CD4-positive, alpha-beta T cell treated with Interleukin-4 for 4 hours (primary cell): ENCODE data around the gene SLCO2A1.
"Not testable (repeated sequence)": the region's sequence is repeated elsewhere in the genome, so short reads cannot be mapped to it uniquely, and the experiment has no call there.

Experiments
- DNase-seq: peaks from one replicate; pipeline ENCODE4 v3.0.0-alpha.2; 2020

SLCO2A1 gene

GRCh38 chr3:134029734-134030378, at the start of gene SLCO2A1:
TSS of gene SLCO2A1 (minus strand) at chr3:134029925. CDS start at chr3:134029802, 123 bp downstream.
- no peak for DNase-seq

- no peak for DNase-seq
Observed at GRCh38 chr3:134079111-134079547, 49.4 kb upstream of the SLCO2A1 start.

DNA sequence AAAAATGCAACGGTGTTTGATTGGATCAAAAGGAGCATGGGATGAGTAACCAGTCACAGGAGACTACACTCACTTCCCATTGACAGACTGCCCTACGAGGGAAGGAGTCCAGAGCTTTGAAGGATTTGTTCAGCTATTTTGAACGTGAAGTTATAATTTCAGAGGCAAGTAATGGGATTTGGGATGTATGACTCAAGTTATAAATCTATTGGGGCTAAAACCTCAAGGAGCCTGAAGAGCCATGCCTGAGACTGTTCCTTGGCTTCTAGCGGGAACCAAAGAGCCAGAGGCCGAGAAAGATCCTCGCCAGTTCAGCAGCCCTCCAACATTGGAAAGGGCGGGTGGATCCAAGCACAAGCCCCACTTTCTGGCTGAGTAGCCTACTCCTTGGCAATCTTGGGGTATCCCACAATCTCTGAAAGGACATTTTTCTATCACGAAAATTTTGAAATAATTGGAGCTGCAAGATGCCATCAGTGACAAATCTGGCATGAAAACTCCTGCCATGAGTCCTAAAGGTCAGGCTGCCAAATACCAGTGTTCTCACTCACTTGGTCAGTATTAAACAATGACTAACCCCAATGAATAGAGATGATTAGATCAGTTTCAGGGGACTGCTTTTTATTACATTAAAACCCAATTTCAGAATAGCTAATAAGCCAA, 48.6 kb upstream of the SLCO2A1 start:
- no peak for DNase-seq

DNA sequence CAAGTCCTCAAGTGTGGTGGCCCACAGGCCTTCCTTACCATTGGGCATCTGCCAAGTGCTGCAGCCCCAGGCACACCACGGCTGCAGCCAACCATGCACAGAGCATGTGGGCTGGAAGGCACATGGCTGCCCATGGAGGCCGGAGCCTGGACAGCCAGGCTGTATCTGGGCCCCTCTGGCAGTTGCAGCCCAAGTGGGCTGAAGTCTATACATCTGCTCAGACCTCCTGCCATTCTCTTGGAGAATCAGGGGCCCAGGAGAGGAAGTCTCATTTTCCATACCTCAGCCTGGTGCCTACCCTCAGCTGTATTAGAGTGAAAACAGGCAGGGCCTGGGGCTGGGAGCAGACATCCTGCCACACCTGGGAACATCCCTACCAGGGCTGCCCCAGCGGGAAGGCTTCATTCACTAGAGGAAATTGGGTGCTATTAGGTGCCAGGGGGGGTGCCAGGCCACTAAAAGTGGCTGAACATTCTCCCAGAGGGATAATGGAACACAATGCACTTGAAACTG, 48.0 kb upstream of the SLCO2A1 start:
- no peak for DNase-seq

DNA sequence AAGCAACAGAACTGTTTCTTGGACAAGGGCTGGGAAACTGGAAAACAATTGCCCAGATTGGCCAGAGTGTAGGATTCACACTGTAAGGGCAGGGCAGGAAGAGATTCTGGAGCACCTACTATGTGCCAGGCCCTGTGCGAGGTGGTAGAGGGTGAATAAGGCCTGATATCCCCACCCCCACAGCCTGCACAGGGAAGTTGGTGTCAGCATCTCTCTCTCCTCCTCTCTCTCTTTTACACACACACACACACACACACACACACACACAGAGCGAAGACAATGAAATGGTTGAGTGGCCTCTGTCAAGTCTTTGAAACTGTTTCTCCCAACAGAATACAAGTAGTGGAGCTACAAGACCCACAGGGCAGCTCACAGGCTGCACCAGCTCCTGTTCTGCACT, 47.1 kb upstream of the SLCO2A1 start:
- DNase-seq, result no peak

DNA sequence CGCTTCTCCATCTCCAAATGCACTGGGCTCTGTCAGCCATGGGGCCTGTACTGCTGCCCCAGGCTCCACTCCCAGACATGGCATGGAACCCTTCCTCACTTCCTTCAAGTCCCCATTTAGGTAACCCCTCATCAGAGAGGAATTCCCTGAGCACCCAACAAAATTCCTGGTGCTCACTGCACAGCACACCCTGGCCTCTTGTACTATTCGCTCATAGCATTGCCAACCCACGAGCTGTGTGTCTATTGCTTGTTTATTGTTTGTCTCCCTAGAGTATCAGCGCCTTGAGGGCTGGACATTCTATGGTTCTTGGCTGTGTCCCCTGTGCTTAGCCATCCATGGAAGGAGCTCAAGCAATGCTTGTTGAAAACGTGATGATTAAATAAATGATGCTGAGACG, 46.1 kb upstream of the SLCO2A1 start:
- DNase-seq, result no peak

GRCh38 chr3:134075568-134075825, 45.8 kb upstream of the SLCO2A1 start:
- DNase-seq, result no peak

DNA sequence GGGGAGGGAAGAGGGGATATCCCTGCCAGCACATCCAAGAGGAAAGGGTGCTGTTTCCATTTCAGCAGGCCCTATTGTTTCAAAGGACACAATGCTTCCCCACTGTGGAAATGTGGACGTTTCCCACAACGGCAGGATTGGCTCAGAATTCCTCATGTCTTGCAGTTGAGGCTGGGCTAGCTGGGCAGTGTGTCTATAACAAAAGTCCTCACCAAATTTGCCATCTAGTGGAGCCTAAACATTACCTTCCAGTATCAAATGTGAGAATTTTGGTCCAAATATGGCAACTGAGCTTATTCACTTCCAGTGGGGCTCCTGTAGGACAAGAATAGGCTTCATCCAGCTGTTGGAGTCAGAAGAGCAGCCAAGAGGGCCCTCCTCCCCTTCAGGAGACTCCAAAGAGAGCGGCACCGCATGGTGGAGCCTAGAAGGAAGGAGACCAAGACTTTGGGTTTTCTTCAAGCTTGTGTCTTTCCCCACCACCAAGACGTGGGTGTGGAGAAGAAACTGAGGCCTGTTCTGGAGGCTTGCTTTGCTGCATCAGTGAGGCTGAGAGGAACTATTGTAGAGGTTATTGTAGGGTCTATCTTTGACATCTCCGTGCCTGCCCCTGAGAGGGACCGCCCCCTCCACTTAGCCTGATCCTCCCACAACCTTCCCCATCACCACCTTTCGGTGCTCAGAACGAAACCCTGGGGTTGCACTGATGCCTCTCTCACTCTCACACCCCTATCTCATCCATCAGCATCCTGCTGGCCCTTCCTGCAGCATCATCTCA, 45.3 kb upstream of the SLCO2A1 start:
- DNase-seq, result no peak

DNA sequence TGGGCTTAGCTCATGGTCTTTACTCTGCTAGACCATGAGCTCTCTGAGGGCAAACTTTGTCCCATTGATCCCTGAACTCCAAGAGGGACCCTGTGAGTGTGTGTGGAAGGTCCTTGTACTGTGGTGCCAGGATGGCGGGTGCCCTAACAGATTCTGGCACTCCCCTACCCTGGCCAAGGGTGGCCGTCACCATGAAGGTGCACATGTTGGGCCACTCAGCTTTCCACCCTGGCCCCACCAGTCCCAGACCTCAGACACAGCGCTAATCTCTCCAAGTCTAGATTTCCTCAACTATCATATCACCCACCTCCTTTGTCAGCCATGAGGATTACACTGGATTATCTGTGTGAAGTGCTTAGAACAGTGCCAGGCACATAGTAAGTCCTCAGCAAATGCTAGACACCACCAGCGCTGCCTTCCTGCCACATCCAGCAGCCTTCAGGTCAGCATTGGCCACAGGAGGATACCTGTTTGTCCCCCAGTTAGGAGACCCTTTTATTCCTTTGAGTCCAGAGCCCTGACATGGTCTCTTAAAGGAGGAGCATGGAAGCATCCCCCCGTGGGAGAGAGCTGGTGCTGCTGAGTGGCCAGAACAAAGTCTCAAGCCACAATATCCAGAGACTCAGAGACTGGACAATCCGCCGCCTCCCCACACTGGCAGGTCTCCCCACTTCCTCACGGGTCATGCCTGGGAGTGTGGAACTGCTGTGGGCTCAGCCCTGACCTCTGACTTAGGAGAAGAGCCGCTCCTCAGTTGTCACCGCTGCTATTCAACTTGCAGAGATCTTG, 44.5 kb upstream of the SLCO2A1 start:
- DNase-seq, result no peak

DNA sequence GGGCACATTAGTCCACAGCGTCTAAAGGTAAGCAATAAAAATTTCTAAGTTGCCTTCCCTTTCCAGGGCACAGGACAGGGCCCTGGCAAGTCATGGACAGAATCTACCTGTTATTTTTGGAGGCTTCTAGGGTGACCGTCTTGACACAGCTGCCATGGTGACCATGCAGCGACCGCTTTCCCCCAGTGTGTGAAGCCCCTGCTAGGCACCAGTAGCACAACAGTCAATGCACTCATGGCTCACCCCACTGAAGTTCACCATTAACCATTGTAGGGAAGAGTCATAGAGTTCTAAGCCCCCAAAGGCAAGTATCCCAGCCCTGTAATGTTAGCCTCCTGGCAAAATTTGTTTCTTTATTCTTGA, 43.8 kb upstream of the SLCO2A1 start:
- no peak for DNase-seq

DNA sequence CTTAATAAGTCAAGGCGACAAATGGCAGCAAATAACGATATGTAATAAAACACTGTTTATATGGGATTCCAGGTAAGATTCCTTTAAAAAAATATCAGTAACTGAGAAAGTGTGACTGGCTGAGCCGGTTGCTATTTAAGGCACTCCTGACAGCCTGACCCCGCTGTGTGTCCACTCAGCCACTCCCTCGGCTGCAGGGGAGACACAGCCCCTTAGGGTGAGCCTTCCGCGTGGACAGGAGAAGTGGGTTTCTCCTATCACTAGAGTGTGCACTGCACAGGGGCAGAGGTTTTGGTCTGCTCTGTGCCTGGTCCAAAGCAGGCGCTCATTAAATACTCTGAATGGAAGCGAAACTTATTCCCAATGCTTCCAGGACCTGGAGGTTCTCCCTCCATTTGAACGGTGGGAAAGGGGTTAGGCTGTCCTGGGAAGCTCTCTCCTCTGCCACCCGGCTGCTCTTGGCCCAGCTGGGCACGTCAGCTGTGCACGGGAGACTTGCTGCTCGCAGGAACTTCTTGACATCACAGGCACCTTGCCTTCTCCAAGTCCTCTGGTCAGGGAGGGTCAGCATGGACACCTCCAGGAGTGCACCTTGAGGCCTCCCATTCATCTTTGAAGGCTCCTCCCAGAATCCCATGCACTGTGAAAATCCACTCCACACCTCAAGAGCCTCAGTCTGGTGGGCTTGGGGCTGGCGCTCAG, 43.3 kb upstream of the SLCO2A1 start:
- no peak for DNase-seq

DNA sequence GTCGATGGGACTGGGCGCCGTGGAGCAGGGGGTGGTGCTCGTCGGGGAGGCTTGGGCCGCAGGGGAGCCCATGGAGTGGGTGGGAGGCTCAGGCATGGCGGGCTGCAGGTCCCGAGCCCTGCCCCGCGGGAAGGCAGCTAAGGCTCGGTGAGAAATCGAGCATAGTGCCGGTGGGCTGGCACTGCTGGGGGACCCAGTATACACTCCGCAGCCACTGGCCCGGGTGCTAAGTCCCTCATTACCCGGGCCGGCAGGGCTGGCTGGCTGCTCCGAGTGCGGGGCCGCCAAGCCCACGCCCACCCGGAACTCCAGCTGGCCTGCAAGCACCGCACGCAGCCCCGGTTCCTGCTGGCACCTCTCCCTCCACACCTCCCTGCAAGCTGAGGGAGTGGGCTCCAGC, 40.6 kb upstream of the SLCO2A1 start:
- not testable (repeated sequence) for DNase-seq

DNA sequence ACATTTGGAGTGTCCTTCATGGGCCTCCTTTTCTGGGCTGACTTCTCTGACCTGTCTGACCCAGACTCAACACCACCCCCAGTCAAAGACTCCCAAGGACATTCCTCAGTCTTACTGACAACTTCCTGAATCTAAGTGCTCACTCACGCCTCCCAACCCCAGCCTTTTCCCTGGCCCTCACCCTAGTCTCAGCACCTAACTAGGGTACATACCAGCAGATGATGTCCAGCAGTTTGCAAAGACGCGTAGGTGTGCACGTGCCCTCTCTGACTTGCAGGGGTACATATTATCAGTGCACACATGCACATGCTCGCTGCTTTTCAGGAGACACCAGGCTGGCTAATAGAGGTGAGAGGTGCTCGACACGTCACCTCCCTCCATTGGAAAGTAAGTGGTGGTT, 38.7 kb upstream of the SLCO2A1 start:
- no peak for DNase-seq

DNA sequence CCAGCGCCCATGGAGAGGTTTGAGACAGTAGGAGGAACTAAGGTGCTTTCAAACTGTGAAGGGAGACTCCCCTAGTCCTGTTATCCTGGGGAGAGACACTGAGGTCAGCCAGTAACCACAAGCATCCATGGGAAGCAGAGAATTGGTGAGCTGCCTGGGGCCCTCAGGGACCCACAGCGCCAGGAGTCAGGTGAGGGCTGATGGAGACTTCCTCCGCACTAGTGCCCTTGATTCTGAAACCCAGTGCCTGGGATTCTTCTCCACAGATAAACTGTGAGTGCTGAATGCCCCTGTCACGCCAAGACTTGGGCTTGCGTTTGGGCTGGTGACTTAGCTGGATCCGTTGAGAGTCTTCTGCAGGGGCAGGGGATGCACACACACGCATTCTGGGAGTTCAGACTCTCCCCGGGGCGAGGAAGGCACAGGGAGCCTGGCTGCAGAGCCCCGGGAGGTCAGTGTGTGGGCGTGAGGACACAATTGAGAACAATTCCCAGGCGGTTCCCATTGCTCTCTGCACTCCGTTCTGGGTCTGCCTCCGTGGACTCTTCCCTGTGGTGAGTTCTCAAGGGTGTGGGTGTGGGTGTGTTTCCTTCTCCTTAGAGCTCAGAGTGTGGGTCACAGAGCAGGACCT, 37.9 kb upstream of the SLCO2A1 start:
- DNase-seq, result no peak

DNA sequence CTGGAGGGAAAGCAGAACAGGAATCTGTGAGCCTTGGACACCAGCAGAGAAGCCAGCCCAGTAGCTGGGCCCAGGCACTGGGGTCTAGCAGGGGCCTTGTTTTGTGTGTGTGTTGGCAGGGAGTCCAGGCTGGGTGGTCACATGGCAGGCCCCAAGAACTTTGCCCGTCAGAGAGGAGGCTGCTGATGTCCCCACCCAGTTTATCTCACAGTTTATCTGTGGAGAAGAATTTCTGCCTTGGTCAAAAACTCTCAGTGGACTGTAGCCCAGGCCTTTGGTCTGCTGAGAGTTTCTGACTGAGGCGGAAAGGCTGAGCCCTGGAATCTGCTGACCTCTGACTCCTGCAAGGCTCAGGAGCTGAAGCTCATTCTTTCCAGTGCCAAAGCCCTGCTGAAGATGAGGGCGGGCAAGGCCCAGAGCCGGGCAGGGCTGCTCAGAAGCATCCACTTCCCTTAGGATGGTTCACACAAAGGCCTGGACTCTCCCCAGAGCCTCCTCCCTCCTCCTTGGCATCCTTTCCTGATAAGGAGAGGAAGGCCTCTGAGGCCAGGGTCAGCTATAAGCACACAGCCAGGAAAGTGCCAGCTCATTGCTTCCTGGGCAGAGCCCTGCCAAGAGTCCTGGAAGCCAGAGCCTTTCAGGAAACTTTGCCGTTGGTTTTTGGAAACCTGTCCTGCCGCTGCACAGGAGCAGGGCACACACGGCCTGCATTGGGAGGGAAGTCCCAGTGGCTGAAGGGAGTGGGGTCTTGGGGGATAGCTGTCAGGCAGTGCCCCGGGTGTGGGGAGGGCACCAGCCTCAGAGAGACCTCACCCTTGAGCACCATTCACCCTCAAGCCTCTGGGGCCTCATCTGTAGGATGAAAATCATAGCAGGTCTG, 37.2 kb upstream of the SLCO2A1 start:
- no peak for DNase-seq

GRCh38 chr3:134066158-134066541, 36.4 kb upstream of the SLCO2A1 start:
- no peak for DNase-seq

DNA sequence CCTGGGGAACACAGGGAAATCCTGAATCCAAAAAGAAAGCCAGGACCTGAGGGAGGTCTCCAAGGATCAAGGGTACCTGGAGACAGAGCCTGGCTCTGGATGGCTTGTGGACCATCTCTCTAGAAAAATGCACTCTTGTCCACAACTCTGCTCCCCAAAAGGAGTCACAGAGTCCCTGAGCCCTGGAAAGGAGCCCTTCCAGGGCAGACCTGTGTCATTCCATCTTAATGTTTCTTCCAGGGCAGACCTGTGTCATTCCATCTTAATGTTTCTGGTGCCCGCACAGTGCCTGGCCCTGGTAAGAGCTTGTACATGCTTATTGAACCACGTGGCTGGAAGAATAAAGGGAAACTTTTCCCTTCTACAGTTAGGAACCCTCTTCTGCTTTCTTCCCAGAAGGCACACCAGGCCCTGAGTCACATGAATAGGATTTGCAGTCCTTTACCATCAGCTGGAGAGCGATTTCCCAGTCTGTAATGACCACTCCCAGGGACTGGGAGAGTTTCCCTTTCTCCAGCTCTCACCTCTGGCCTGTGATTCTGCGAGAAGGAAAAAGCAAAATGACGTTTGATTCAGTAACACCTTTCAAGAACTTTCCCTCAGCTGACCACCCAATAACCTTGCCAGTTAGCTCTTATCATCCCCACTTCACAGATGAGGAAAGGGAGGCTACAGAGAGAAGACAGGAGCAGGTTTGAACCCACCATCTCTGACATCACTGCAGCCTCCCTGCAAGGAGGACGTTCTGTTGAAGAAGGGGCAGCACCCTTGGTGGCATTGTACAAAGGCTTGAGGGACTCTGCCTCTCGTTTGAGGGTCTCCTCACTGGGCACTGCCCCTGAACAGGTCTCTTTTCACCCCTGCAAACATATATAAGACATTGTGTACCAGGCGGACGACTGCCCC, 35.8 kb upstream of the SLCO2A1 start:
- no peak for DNase-seq

DNA sequence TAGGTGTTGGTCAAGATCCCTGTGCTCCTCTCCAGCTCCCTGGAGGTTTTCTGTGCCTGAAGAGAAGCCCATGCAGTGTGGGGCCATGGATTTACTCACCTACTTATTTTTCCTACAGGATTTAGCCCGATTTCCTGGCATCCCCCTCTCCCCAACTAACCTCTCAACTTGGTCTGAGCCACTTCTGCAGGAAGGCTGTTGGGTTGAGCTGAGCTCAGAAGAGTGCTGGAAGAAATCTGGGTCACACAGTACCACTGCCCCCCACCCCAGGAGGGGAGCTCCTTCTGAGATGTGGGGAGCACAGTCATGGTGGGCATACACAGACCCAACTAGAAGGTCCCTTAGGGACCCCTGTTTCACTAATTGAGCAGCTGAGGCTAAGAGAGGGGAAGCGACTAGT, 34.4 kb upstream of the SLCO2A1 start:
- DNase-seq, result no peak

DNA sequence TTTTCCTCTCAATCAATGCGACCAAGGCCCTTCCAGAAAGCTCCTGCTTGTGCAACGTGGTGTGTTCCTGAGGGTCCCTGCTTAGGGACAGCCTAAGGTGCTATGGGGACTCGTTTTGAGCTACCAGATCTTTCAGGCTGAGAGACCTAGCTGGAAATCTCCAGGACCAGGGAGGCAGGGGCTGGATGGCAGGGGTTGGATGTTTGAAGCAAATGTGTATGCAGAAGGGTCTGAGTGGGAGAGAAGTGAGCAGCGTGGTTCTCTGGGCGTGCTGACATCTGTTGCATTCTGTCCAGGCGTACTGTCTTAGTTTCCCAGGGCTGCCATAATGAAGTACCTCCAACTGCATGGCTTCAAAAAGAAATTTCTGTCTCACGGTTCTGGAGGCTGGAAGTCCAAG, 31.7 kb upstream of the SLCO2A1 start:
- no peak for DNase-seq
